Activated CD4-positive, alpha-beta T cell treated with anti-CD3 and anti-CD28 coated beads, Interleukin-2, Interleukin-6, amounts not matched to agents 100 ng/mL and 50 ng/mL, durations not matched to agents 16 hours and 8 hours (primary cell): ENCODE data around the gene STEAP4.
"Not testable (repeated sequence)": the region's sequence is repeated elsewhere in the genome, so short reads cannot be mapped to it uniquely, and the experiment has no call there.

Source experiments
- DNase-seq: peaks from one replicate; pipeline ENCODE4 v3.0.0-alpha.2; 2020

STEAP4 gene

DNA sequence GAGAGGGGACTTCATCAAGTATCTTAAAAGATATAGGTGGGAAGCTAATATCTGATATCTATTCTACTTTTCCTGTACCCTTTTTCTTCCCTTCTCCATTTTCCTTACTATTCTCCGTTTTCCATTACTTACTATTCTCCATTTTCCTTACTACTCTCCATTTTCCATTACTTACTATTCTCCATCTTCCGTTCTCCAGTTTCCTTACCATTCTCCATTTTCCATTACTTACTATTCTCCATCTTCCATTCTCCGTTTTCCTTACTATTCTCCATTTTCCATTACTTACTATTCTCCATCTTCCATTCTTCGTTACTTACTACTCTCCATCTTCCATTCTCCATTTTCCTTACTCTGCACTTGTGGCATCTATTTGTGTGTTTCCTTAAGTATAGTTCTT lies 39.3 kb downstream of the STEAP4 start:
- DNase-seq = no peak

GRCh38 chr7:88264987-88265386 lies 41.7 kb downstream of the STEAP4 start:
- DNase-seq = not testable (repeated sequence)

DNA sequence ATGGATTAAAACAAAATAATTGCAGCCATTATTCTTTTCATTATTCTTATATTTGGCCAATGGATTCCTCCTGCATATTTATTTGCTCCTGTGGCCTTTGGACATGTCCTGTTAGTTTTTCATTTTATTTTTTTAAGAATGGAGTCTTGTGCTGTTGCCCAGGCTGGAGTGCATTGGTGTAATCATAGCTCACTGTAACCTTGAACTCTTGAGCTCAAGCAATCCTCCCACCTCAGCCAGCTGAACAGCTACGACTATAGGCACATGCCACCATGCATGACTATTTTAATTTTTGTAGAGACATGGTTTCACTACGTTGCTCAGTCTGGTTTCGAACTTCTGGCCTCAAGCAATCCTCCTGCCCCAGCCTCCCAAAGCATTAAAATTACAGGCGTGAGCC lies 44.1 kb downstream of the STEAP4 start:
- no peak for DNase-seq

- DNase-seq = no peak
These were observed 46.0 kb downstream of the STEAP4 start for GRCh38 chr7:88260719-88261118.

DNA sequence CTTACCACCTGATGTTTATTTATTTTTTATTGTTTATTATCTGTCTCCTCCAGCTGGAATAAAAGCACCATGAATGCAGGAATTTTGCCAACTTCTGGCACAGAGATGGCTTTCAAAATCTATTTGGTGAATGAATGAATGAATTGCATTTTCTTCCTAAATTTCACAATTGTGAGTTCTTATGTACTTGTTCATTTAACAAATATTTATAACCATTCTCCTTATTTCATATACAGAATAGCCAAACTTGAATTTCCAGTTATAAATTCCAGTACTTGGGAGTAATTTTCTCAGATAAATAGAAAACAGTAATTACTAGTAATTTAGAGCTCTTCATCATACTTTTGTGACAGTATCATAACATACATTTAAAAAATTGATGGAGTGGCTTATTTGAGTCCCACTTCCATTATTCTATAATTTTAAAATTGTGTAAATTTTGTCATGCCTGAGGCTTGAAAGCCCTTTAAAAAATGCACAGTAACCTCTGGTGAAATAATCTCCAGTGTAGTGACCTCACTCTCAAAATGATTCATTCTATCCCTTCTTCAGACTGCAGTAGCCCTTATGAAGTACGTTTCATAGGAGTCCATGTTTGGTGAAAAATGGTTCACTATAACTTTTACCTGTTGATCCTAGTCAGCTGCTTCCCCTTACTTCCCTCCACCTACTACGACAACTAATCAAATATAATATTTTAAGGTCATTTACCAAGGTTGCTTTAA lies 46.9 kb downstream of the STEAP4 start:
- DNase-seq = no peak

- DNase-seq = not testable (repeated sequence)
These were observed 48.4 kb downstream of the STEAP4 start for GRCh38 chr7:88258296-88258695.

GRCh38 chr7:88256906-88257305 lies 49.8 kb downstream of the STEAP4 start:
- no peak for DNase-seq

DNA sequence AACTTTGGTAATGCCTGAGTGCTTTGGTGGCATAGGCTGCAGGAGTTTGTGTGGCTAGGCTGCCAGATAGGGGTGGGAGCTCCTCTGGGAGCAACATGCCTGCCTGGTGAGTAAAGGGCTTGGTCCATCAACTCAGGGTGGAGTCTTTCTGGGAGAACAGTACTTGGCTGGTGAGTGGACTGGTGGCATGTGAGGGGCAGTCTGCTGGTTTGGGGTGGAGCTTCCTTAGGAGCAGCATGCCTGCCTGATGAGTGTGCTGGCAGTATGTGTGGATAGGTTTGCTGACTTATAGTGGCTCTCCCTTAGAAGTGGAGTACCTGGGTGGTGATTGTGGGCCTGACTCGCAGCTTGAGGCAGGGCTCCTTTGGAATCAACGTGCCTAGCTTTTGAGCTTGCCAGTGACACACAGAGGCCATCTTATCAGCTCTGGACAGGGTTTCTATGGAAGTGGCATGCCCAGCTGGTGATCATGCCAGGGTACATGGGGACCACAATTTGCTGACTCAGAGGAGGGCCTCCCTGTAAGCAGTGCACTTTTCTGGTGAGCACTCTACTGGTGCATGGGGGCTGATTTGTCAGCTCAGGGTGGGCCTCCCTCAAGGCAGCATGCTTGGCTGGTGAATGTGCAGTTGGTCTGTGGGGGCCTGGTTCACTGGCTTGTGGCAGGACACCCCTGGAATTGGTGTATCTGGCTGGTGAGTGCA lies 51.8 kb downstream of the STEAP4 start:
- no peak for DNase-seq

- no peak for DNase-seq
These were observed 53.1 kb downstream of the STEAP4 start for GRCh38 chr7:88253640-88254039.

DNA sequence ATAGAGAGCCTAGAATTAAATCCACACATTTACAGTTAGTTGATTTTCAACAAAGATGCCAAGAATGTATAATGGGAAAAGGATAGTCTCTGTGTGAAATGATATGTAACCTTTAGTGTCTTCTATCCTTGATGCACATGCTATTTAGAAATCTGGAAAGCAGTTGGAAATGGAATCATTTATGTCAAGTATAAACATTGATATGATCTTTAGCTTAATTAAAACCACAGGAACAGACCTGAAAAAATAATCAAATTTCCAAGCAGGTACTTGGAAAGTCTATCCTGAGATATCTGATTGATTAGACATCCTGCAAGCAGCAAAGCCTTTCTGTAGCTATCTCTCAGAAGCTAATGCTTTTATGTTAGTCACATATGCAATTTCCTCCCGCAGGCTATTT lies 62.4 kb downstream of the STEAP4 start:
- DNase-seq = no peak

GRCh38 chr7:88243345-88243909 lies 63.3 kb downstream of the STEAP4 start:
- peak; percentile 25 for DNase-seq

DNA sequence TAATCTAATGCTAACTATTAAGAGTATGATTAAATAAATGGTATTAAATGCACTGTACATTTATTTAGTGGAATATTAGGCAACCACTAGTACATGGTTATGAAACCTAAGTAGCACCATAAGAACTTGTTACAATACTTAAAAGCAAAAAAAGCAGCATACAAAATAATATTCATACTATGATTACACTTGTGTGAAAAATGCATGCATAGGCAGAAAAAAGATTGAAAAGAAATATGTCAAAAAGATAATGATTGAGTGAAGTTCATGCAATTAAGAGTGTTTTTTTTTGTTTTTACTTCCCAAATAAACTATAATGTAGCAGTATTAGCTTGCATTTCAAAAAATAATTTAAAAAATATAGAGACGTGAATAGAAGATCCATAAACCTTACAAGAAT lies 66.8 kb downstream of the STEAP4 start:
- no peak for DNase-seq

GRCh38 chr7:88233828-88234227 lies 72.9 kb downstream of the STEAP4 start:
- DNase-seq = no peak

- DNase-seq = no peak
These were observed 76.0 kb downstream of the STEAP4 start for GRCh38 chr7:88230646-88231045.

- no peak for DNase-seq
These were observed 77.2 kb downstream of the STEAP4 start for GRCh38 chr7:88229302-88229995.

GRCh38 chr7:88226886-88227516 lies 79.7 kb downstream of the STEAP4 start:
- no peak for DNase-seq

GRCh38 chr7:88226201-88226600 lies 80.5 kb downstream of the STEAP4 start:
- DNase-seq = no peak

GRCh38 chr7:88224601-88225275 lies 82.0 kb downstream of the STEAP4 start:
- DNase-seq = no peak

GRCh38 chr7:88223265-88223664 lies 83.4 kb downstream of the STEAP4 start:
- DNase-seq = no peak
